ENCODE measurements around the gene QSOX1.

The QSOX1 gene

GRCh38 chr1:180213401-180214170 is 58.9 kb downstream of the QSOX1 start:
- DNase-seq (ENCODE audit: low read depth in 1 of 2, low spot score in 1 of 2): no peak

GRCh38 chr1:180215856-180216625 is 61.4 kb downstream of the QSOX1 start:
- no peak for DNase-seq (ENCODE audit: low read depth in 1 of 2, low spot score in 1 of 2)

- DNase-seq (ENCODE audit: low read depth in 1 of 2, low spot score in 1 of 2): no peak
These were observed 62.3 kb downstream of the QSOX1 start for GRCh38 chr1:180217006-180217405.

GRCh38 chr1:180218806-180219765 is 64.4 kb downstream of the QSOX1 start:
- DNase-seq (ENCODE audit: low read depth in 1 of 2, low spot score in 1 of 2): no peak

GRCh38 chr1:180219776-180220175 is 65.1 kb downstream of the QSOX1 start:
- DNase-seq (ENCODE audit: low read depth in 1 of 2, low spot score in 1 of 2): no peak

- no peak for DNase-seq (ENCODE audit: low read depth in 1 of 2, low spot score in 1 of 2)
These were observed 66.8 kb downstream of the QSOX1 start for GRCh38 chr1:180221462-180221861.

- DNase-seq (ENCODE audit: low read depth in 1 of 2, low spot score in 1 of 2): no peak
These were observed 70.2 kb downstream of the QSOX1 start for GRCh38 chr1:180224902-180225301.

GRCh38 chr1:180225403-180225802 is 70.7 kb downstream of the QSOX1 start:
- no peak for DNase-seq (ENCODE audit: low read depth in 1 of 2, low spot score in 1 of 2)

- DNase-seq (ENCODE audit: low read depth in 1 of 2, low spot score in 1 of 2): no peak
These were observed 73.4 kb downstream of the QSOX1 start for GRCh38 chr1:180227861-180228647.

GRCh38 chr1:180228648-180229482 is 74.2 kb downstream of the QSOX1 start:
- DNase-seq (ENCODE audit: low read depth in 1 of 2, low spot score in 1 of 2): no peak

- DNase-seq (ENCODE audit: low read depth in 1 of 2, low spot score in 1 of 2): no peak
These were observed 75.1 kb downstream of the QSOX1 start, which contains the start of gene LHX4 for GRCh38 chr1:180229483-180230415. Gene LHX4, plus strand, starts transcription at chr1:180230264. Its CDS starts 266 bp downstream, at chr1:180230530.

GRCh38 chr1:180230416-180230790 is 75.7 kb downstream of the QSOX1 start:
- DNase-seq (ENCODE audit: low read depth in 1 of 2, low spot score in 1 of 2): no peak

GRCh38 chr1:180230791-180231505 is 76.3 kb downstream of the QSOX1 start:
- DNase-seq (ENCODE audit: low read depth in 1 of 2, low spot score in 1 of 2): no peak

- DNase-seq (ENCODE audit: low read depth in 1 of 2, low spot score in 1 of 2): no peak
These were observed 76.8 kb downstream of the QSOX1 start for GRCh38 chr1:180231506-180231921.

GRCh38 chr1:180231936-180232335 is 77.3 kb downstream of the QSOX1 start:
- DNase-seq (ENCODE audit: low read depth in 1 of 2, low spot score in 1 of 2): no peak

GRCh38 chr1:180232521-180233043 is 77.9 kb downstream of the QSOX1 start:
- no peak for DNase-seq (ENCODE audit: low read depth in 1 of 2, low spot score in 1 of 2)

GRCh38 chr1:180233191-180234011 is 78.7 kb downstream of the QSOX1 start:
- DNase-seq (ENCODE audit: low read depth in 1 of 2, low spot score in 1 of 2): no peak

All from activated T-helper 1 cell treated with anti-CD3 and anti-CD28 coated beads, Interleukin-2, amount 50 U/mL, for 16 hours (primary cell).